ENCODE data around the gene RANBP1. TPM values are rescaled to one million over a fixed set of nuclear protein-coding genes. Genes with fewer than 3 reads are reported as not detected.

The RANBP1 gene
- total and polyA plus RNA-seq, 7 donors, result 32.2 to 161 (median 52.1) TPM

- intact Hi-C loops (cut with DNase I), result no loop called here
- Histone ChIP-seq H3K36me3 (ENCODE audit: insufficient read depth in 1 of 2, low read depth in 1 of 2) (peaks cover 27 to 92% of the 10 kb centered on the region in 2 donors), H3K4me1 (peaks cover 13% of the 10 kb centered on the region), H3K4me3 (no peak overlapping the region), H3K27ac (no peak overlapping the region), H3K27me3 (ENCODE audit: insufficient read depth in 3 of 3, low read length in 2 of 3) (no peaks in the 10 kb centered on the region), H3K9me3 (no peaks in the 10 kb centered on the region)
- no peak for DNase-seq
- 88 to 95% (median 89%) methylated on average over 11 of the region's 11 CpGs for WGBS, 3 donors
- TF ChIP-seq CTCF (IDR thresholded peaks at IDR 0.05), result no peak
- no peak for ATAC-seq
Measured at GRCh38 chr22:20089977-20090729, 25.8 kb upstream of the RANBP1 start.

- intact Hi-C loops (cut with DNase I), result no loop called here
- H3K4me1 ChIP-seq, result peaks cover 7% of the 10 kb centered on the region
- ATAC-seq (no peak), DNase-seq (no peak)
- no peak for TF ChIP-seq CTCF (IDR thresholded peaks at IDR 0.05)
- H3K27me3 ChIP-seq (ENCODE audit: insufficient read depth in 3 of 3, low read length in 2 of 3), result no peaks in the 10 kb centered on the region
- H3K4me3 ChIP-seq, result no peak overlapping the region
- H3K27ac ChIP-seq, result no peak overlapping the region
- H3K9me3 ChIP-seq, result no peaks in the 10 kb centered on the region
- 94 to 96% (median 95%) methylated on average over 9 of the region's 9 CpGs for WGBS, 3 donors
- H3K36me3 ChIP-seq (ENCODE audit: insufficient read depth in 1 of 2, low read depth in 1 of 2), result peaks cover 27 to 95% of the 10 kb centered on the region in 2 donors
Measured at GRCh38 chr22:20090730-20091240, 25.1 kb upstream of the RANBP1 start.

DNA sequence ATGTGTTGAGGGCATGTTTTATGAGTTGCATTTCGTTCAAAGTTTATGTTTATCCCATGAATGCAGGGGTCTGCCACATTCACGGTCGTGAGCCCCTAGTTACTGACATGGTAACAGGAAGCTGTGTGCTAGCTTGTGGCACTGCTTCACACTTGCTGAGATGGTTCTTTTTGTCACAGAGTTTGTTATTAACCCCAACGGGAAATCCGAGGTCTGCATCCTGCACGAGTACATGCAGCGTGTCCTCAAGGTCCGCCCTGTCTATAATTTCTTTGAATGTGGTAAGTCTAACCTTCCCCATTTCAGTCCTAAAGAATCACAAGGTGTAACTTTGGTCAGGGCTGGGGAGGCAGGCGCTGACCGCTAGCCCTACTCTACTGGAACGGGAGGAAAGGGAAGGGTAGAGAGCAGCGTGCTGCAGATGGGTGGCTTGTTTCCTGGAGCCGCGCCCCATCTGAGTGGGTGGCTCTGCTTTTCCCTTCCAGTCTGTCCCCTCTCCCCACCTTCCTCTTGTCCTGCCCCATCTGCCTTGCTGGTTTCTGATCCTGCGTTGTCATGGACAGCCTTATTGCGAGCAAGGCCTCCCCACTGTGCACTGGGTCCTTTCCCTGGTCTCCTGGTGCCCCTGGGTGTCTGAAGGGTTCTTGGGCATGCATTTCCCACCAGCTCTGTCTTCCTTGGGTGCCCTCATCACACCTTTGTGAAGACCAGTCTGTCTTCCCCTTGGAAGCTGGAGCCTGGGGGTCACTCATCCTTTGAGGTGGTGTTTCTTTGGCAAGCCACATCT lies 24.0 kb upstream of the RANBP1 start:
- no peak for TF ChIP-seq CTCF (IDR thresholded peaks at IDR 0.05)
- DNase-seq (no peak), ATAC-seq (no peak)
- H3K27me3 ChIP-seq (ENCODE audit: insufficient read depth in 3 of 3, low read length in 2 of 3), result no peaks in the 10 kb centered on the region
- H3K27ac ChIP-seq, result no peak overlapping the region
- H3K9me3 ChIP-seq, result no peaks in the 10 kb centered on the region
- H3K4me3 ChIP-seq, result no peak overlapping the region
- H3K36me3 ChIP-seq (ENCODE audit: insufficient read depth in 1 of 2, low read depth in 1 of 2), result peaks cover 21 to 95% of the 10 kb centered on the region in 2 donors
- 92 to 95% (median 92%) methylated on average over 16 of the region's 16 CpGs for WGBS, 3 donors
- intact Hi-C loops (cut with DNase I), result no loop called here
- H3K4me1 ChIP-seq, result peaks cover 7% of the 10 kb centered on the region

DNA sequence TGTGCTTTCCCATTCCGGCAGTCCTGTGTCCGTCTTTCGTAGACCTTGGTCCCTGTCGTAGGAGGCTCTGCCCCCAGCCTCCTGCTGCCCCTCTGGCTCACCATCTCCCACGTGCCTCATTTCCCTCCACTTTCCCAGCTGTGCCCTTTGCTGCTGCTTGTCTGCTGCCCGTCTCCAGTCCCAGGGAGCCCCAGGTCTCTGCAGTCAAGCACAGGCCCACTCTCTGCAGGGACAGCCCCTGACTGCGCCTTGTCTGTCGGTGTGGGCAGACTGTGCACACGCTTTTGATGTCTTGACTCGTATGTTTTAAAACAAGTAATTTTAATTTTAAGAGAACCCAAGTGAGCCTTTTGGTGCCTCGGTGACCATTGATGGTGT lies 23.4 kb upstream of the RANBP1 start:
- ATAC-seq, result no peak
- Histone ChIP-seq H3K27me3 (ENCODE audit: insufficient read depth in 3 of 3, low read length in 2 of 3) (no peaks in the 10 kb centered on the region), H3K27ac (no peak overlapping the region), H3K4me1 (peaks cover 7% of the 10 kb centered on the region), H3K9me3 (no peaks in the 10 kb centered on the region), H3K4me3 (no peak overlapping the region), H3K36me3 (ENCODE audit: insufficient read depth in 1 of 2, low read depth in 1 of 2) (peaks cover 19 to 95% of the 10 kb centered on the region in 2 donors)
- DNase-seq, result no peak
- intact Hi-C loops (cut with DNase I), result no loop called here
- 90 to 96% (median 91%) methylated on average over 11 of the region's 11 CpGs for WGBS, 3 donors
- TF ChIP-seq CTCF (IDR thresholded peaks at IDR 0.05), result no peak

Measured in psoas muscle (tissue), 8 donors.